GM12878 (cell line): ENCODE measurements around the gene ESPL1.

Source experiments
- CREB1 ChIP-seq: IDR thresholded peaks from 2 replicates; pipeline ENCODE4 v1.6.1; 2012; ENCODE audit warnings: low read depth, mild to moderate bottlenecking, inconsistent platforms
- CTCF ChIP-seq, 3 experiments: IDR thresholded peaks in 2 of 3; conservative IDR thresholded peaks in 1 of 3; 2 replicates each; pipeline ENCODE4 v1.5.1; 2011; ENCODE audit warnings: low read depth in 3 of 3, low read length in 3 of 3, mild to moderate bottlenecking in 3 of 3, control low read depth in 2 of 3, moderate library complexity in 2 of 3, inconsistent platforms in 1 of 3, mixed read lengths in 1 of 3; ENCODE audit not compliant: control insufficient read depth in 2 of 3, insufficient read depth in 1 of 3; ENCODE audit errors: extremely low read depth in 1 of 3
- GABPA ChIP-seq: IDR thresholded peaks from 2 replicates; pipeline ENCODE4 v1.6.1; 2014; ENCODE audit warnings: antibody characterized with exemption, low read depth, mild to moderate bottlenecking, inconsistent platforms
- HDAC2 ChIP-seq: fragments of 200-600 bp; sonication (generic); IDR thresholded peaks from 2 replicates; pipeline ENCODE4 v1.6.1; 2017
- POLR2A ChIP-seq: IDR thresholded peaks from 2 replicates; pipeline ENCODE4 v1.6.1; 2011; ENCODE audit warnings: low read depth, mild to moderate bottlenecking, low read length
- POLR2AphosphoS5 ChIP-seq: IDR thresholded peaks from 2 replicates; pipeline ENCODE4 v1.6.1; 2011; ENCODE audit warnings: mild to moderate bottlenecking, low read length, inconsistent platforms
- REST ChIP-seq: IDR thresholded peaks from 2 replicates; pipeline ENCODE4 v1.6.1; 2012; ENCODE audit warnings: mild to moderate bottlenecking, low read depth, low read length
- SP1 ChIP-seq: IDR thresholded peaks from one replicate; pipeline ENCODE4 v1.6.1; 2011; ENCODE audit warnings: low read depth, low read length
- ZBTB11 ChIP-seq: fragments of 450-650 bp; formaldehyde crosslinking; IDR thresholded peaks from 2 replicates; pipeline ENCODE4 v1.5.0; 2022; ENCODE audit warnings: mild to moderate bottlenecking, missing genetic modification characterization
- ZNF24 ChIP-seq: fragments of 450-650 bp; IDR thresholded peaks from 2 replicates; pipeline ENCODE4 v1.6.1; 2017; ENCODE audit warnings: antibody characterized with exemption, mild to moderate bottlenecking

- TF ChIP-seq CREB1, result no peak
- no peak for TF ChIP-seq REST
- no peak for TF ChIP-seq ZBTB11 (CRISPR knock-in tag)
- no peak; a peak in 1 of 6 replicates for TF ChIP-seq CTCF (IDR thresholded peaks at IDR 0.05 in 2 of 3, conservative IDR thresholded peaks at IDR 0.05 in 1 of 3; ENCODE audit: control insufficient read depth in 2 of 3, extremely low read depth in 1 of 3, insufficient read depth in 1 of 3, low read depth in 3 of 3, low read length in 3 of 3)
- TF ChIP-seq ZNF24, result no peak
- no peak for TF ChIP-seq GABPA
- TF ChIP-seq POLR2AphosphoS5, result no peak
- TF ChIP-seq HDAC2, result no peak
- no peak for TF ChIP-seq SP1
- no peak for TF ChIP-seq POLR2A
Observed at GRCh38 chr12:53252349-53252916, 15.7 kb upstream of the ESPL1 start.
